Effector memory CD4-positive, alpha-beta T cell (primary cell): ENCODE results near the gene ZC3H12D.

Experiments used
- DNase-seq, 3 donors: peaks; one replicate each; pipeline ENCODE4 v3.0.0-alpha.2; 2020
- H3K27ac ChIP-seq: 2 replicates; pipeline ENCODE4 v1.7.0; 2013; ENCODE audit warnings: mild to moderate bottlenecking, low read length, moderate library complexity; ENCODE audit not compliant: insufficient read depth, poor library complexity, severe bottlenecking
- H3K27me3 ChIP-seq: replicated peaks from 2 replicates; pipeline ENCODE4 v1.7.0; 2013; ENCODE audit warnings: mild to moderate bottlenecking, low read length; ENCODE audit not compliant: insufficient read depth, control insufficient read depth, poor library complexity, severe bottlenecking
- H3K36me3 ChIP-seq: 2 replicates; pipeline ENCODE4 v1.7.0; 2013; ENCODE audit warnings: mild to moderate bottlenecking, low read length, moderate library complexity; ENCODE audit not compliant: control insufficient read depth, insufficient read depth
- H3K4me1 ChIP-seq: 2 replicates; pipeline ENCODE4 v1.7.0; 2013; ENCODE audit warnings: low read length, mild to moderate bottlenecking; ENCODE audit not compliant: control insufficient read depth, insufficient read depth, poor library complexity, severe bottlenecking
- H3K4me3 ChIP-seq: 2 replicates; pipeline ENCODE4 v1.7.0; 2013; ENCODE audit warnings: low read length, low read depth, mild to moderate bottlenecking; ENCODE audit not compliant: insufficient read depth, poor library complexity, severe bottlenecking
- H3K9me3 ChIP-seq: 2 replicates; pipeline ENCODE4 v1.7.0; 2013; ENCODE audit warnings: mild to moderate bottlenecking, low read length, moderate library complexity; ENCODE audit not compliant: control insufficient read depth
- total RNA-seq, 3 donors: gene quantifications; one replicate each; lab custom pipeline; 2026; lab: John Stamatoyannopoulos, UW

The ZC3H12D gene
- total RNA-seq: 183 to 208 (median 189) reads per million in 3 donors

DNA sequence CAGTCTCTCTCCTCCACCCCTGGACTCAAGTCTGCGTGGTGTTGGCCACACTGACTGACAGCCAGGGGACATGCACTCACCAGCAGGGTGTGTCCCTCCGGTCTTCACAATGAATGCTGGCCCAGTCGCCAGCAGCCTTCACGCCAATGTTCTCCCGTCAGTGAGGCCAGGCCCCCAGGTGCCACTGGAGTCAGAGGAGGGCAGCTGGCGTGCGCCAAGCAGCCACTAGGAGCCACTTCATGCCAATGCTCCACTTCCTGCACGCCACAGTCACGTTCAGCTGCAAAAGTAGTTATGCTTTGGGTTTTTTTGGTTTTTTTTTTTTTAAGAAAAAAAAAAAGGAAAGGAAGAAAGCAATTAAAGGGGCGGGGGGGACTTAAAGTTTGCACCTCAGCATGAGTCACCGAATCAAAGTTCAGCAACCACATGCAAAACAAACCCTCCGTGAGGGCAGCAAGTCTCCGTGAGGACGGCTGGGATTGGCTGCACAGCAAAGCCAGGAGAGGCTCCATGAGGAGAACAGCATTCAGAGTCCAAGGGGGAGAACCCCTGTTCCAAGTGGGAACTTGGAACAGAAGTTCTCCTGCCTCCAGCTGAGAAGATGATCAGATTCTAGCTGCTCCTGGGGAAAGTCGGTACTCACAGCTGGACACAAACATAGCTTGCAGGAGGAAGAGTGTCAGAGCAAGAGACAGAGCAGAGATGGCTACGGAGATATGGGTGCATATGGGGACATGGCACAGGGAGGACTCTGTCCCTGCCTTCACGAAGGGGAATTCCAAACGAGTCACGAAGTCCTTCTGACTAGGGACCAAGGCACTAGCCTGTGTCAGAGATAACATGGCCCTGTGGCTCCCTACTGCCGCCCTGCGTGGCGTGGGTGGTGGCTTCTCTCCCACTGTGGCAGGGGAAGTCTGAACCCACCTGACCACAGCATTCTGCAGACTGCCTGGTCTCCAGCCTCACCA is at the start of gene ZC3H12D:
TSS of gene ZC3H12D (minus strand) at position 282 of the 968 bp plus-strand sequence. CDS start 10,471 bp downstream, outside the sequence.
- H3K4me3 ChIP-seq: peak within 1 kb of the TSS; percentile 61
- H3K4me1 ChIP-seq: peaks cover 40% of the 10 kb centered on the region
- H3K27me3 ChIP-seq: no peaks in the 10 kb centered on the region
- no peaks in the 10 kb centered on the region for H3K9me3 ChIP-seq
- peak within 1 kb of the TSS; percentile 98 for H3K27ac ChIP-seq
- DNase-seq: peak; percentile 74 to 80 (median 79)
- no peaks in the 10 kb centered on the region for H3K36me3 ChIP-seq

DNA sequence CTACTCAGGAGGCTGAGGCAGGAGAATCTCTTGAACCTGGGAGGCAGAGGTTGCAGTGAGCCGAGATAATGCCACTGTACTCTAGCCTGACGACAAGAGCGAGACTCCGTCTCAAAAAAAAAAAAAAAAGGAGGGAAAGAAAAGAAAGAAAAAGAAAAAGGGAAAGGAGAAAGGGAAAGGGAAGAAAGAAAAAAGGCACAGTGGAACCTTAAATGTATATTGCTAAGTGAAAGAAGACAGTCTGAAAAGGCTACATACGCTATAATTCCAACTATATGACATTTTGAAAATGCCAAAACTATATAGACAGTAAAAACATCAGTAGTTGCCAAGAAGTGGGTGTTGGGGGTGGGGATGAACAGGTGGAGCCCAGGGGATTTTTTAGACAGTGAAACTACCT is 44.8 kb upstream of the ZC3H12D start:
- Histone ChIP-seq H3K4me3 (no peak overlapping the region), H3K27ac (no peak overlapping the region), H3K36me3 (peaks cover 57% of the 10 kb centered on the region), H3K27me3 (no peaks in the 10 kb centered on the region), H3K9me3 (no peaks in the 10 kb centered on the region), H3K4me1 (no peaks in the 10 kb centered on the region)
- no peak for DNase-seq

DNA sequence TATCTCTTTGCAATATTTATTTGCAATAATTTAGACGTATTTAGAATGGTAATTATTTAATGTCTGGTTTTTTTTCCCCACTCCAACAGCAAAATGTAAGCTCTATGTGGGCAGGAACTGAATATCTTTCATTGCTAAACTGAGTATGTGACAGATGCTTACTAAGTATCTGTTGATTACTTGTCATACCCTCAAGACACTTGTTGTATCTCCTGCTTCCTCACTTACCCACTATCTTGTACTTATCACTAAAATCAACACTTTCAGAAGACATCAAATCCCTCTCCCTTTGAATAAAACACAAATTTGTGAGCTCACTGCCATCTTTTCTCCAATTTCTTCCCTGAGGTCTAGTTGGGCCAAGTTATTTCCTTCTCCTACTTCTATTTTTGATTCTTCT is 30.7 kb upstream of the ZC3H12D start:
- Histone ChIP-seq H3K36me3 (peaks cover 19% of the 10 kb centered on the region), H3K4me3 (no peak overlapping the region), H3K27ac (no peak overlapping the region), H3K4me1 (no peaks in the 10 kb centered on the region), H3K27me3 (no peaks in the 10 kb centered on the region), H3K9me3 (no peaks in the 10 kb centered on the region)
- no peak for DNase-seq

DNA sequence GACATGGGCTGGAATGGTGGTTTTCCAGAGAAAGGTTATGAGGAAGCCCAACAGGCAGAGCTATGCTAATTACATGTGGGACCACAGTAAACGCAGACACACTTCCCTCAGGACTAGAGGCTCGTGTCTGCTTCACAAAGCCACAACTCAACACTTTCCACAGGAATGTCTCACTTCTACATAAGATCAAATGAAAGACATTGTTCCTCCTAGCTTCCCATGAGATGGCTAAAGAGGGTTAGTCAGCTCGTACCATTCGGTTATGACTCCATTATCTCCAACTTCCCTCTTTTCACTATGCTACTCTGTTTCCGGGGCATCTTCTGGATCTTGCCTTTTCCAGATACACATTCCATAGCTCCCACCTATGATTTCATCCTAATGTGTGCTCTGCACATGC is 29.1 kb upstream of the ZC3H12D start:
- DNase-seq: no peak
- H3K36me3 ChIP-seq: peaks cover 14% of the 10 kb centered on the region

DNA sequence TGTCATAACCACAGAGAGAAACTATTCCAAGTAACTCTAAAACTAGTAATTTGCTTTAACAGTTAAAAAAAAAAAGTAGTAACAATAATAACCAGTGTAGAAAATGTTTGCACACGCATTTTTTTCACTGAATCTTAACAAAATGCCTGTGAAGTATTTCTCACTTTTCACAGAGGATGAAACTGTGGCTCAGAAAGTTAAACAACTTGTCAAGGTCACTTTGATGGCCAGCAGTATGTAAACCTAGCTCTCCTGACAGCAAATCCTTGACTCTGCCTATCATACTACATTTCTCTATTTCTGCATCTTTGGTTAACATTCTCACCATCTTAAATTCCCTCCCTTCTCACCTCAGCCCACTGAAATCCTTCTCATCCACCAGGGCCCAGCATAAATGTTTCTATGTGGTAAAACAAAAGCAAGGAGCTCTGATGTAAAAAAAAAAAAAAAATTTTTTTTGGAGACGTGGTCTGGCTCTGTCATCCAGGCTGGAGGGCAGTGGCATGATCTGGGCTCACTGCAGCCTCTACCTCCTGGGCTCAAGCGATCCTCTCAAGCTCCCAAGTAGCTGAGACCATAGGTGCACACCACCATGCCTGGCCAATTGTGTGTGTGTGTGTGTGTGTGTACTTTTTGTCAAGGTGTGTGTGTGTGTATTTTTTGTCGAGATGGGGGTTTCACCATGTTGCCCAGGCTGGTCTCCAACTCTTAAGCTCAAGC is 26.1 kb upstream of the ZC3H12D start:
- no peak for DNase-seq
- no peaks in the 10 kb centered on the region for H3K27me3 ChIP-seq
- no peaks in the 10 kb centered on the region for H3K9me3 ChIP-seq
- peaks cover 6% of the 10 kb centered on the region for H3K36me3 ChIP-seq
- H3K4me1 ChIP-seq: peaks cover 9% of the 10 kb centered on the region
- H3K27ac ChIP-seq: no peak overlapping the region
- no peak overlapping the region for H3K4me3 ChIP-seq

More for the DNA sequence above, 29.1 kb upstream of the ZC3H12D start:
- H3K27me3 ChIP-seq: no peaks in the 10 kb centered on the region
- no peak overlapping the region for H3K4me3 ChIP-seq
- no peaks in the 10 kb centered on the region for H3K9me3 ChIP-seq
- no peak overlapping the region for H3K27ac ChIP-seq
- H3K4me1 ChIP-seq: peaks cover 3% of the 10 kb centered on the region

DNA sequence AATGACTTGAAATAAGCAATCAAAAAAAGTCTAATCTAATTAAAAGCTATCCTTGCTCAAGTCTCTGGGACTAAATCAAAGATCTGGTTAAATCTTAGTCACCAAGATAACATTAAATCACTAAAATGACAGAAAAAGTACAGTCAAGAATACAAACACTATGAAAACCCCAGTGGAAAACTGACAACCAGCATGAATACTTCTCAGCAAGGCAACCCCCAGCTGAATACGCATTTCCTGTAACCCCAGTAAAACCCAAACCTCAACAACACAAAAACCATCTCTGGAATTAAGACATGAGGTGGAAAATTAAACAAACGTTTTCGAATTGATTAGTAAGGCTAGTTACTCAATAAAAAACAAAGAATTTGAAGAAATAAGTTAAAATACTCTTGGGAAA is 23.7 kb upstream of the ZC3H12D start:
- Histone ChIP-seq H3K4me3 (no peak overlapping the region), H3K9me3 (no peaks in the 10 kb centered on the region), H3K36me3 (peaks cover 14% of the 10 kb centered on the region), H3K4me1 (peaks cover 9% of the 10 kb centered on the region), H3K27me3 (no peaks in the 10 kb centered on the region), H3K27ac (peak overlapping the region; percentile 65)
- peak in 2 of 3 donors; percentile 24 to 46 for DNase-seq

DNA sequence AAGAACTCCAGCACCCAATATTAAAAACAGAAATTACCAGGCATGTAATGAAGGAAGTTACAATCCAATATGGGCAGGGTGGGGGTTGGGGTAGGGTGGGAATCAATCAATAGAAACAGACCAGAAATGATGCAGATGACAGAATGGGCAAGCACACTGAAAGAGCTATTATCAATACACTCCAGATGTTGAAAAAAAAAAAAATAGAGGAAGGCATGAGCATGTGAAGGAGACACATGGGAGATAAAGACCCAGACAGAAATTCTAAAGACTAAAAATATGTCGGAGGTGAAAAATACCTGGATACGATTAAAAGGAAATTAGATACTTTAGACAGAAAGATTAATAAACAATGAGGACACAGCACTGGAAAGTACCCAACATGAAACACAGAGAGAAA is 19.1 kb upstream of the ZC3H12D start:
- Histone ChIP-seq H3K27ac (no peak overlapping the region), H3K4me1 (peaks cover 5% of the 10 kb centered on the region), H3K9me3 (no peaks in the 10 kb centered on the region), H3K36me3 (peaks cover 8% of the 10 kb centered on the region), H3K4me3 (no peak overlapping the region), H3K27me3 (no peaks in the 10 kb centered on the region)
- DNase-seq: no peak

DNA sequence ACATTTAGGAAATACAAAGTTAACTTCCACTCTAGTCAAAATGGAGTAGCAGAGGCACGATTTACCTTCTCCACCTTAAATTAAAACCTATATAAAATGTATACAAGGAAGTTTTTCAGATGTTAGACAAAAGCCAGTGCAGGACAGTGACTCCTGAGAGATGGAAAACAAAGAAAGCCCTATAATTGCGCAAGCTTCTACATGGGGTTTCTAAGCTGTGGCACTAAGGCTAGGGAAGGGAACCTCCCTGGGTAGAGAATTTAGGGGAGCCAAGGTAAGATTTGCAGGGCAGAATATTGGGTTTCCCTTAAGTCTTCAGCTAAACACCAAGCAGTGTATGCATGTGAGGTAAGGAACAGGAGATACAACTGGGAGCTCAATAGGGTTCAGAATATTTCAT is 18.5 kb upstream of the ZC3H12D start:
- H3K27ac ChIP-seq: no peak overlapping the region
- H3K4me1 ChIP-seq: peaks cover 5% of the 10 kb centered on the region
- DNase-seq: no peak
- no peaks in the 10 kb centered on the region for H3K9me3 ChIP-seq
- peaks cover 8% of the 10 kb centered on the region for H3K36me3 ChIP-seq
- H3K27me3 ChIP-seq: no peaks in the 10 kb centered on the region
- no peak overlapping the region for H3K4me3 ChIP-seq

DNA sequence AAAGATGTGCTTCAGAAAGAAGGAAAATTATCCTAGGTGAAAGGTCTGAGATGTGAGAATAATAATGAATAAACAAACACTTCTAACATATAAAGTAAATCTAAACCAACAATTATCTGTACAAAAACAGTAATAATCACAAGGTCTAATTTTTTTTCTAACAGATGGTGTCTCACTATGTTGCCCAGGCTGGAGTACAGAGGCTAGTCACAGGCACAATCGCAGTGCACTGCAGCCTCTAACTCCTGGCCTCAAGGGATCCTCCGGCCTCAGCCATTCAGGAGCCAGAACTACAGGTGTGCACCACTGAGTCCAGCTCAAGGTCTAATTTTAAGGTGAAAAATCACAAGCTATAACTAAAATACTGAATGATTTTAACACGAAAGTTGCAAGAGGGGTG is 17.0 kb upstream of the ZC3H12D start:
- no peak for DNase-seq
- no peak overlapping the region for H3K27ac ChIP-seq
- peaks cover 8% of the 10 kb centered on the region for H3K36me3 ChIP-seq
- no peak overlapping the region for H3K4me3 ChIP-seq
- H3K27me3 ChIP-seq: no peaks in the 10 kb centered on the region
- H3K9me3 ChIP-seq: no peaks in the 10 kb centered on the region
- peaks cover 6% of the 10 kb centered on the region for H3K4me1 ChIP-seq

DNA sequence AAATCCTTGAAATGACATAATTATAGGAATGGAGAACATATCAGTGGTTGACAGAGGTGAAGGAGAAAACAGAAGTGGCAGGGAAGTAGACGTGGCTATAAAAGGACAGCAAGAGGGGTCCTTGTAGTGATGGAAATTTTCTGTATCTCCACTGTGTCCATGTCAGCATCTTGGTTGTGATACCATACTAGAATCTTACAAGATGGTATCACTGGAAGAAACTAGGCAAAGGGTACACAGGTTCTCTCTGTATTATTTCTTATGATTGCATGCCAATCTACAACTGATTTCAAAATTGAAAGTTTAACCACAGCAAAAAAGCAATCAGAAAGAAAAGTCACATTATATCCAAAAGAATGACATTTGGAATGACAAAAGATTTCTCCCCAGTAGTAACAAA is 16.4 kb upstream of the ZC3H12D start:
- Histone ChIP-seq H3K27ac (no peak overlapping the region), H3K27me3 (no peaks in the 10 kb centered on the region), H3K4me1 (peaks cover 11% of the 10 kb centered on the region), H3K36me3 (peaks cover 8% of the 10 kb centered on the region), H3K9me3 (no peaks in the 10 kb centered on the region), H3K4me3 (no peak overlapping the region)
- DNase-seq: no peak
